GM12872 (cell line): Measurements from ENCODE around the gene ZPBP.
A peak's percentile ranks its signal among the peaks of the same experiment; 100 is the strongest.

Experiments used
- CTCF ChIP-seq: IDR thresholded peaks from 3 replicates; pipeline ENCODE4 v1.5.1; 2011; ENCODE audit warnings: low read depth, mild to moderate bottlenecking, low read length, moderate library complexity; ENCODE audit not compliant: insufficient read depth

ZPBP gene

GRCh38 chr7:50092579-50093491 lies at the start of gene ZPBP:
ZPBP (minus strand) TSS chr7:50093246; CDS start chr7:50093194, 52 bp downstream.
- TF ChIP-seq CTCF: peak; percentile 69

- peak; percentile 66; the same call in 2 of the 3 replicates for TF ChIP-seq CTCF
These were observed 49.5 kb upstream of the ZPBP start for GRCh38 chr7:50142425-50143017.

- TF ChIP-seq CTCF: no peak
These were observed 48.8 kb upstream of the ZPBP start for GRCh38 chr7:50141854-50142253.

- no peak for TF ChIP-seq CTCF
These were observed 48.1 kb upstream of the ZPBP start for GRCh38 chr7:50141131-50141530.

- TF ChIP-seq CTCF: no peak
These were observed 47.6 kb upstream of the ZPBP start for GRCh38 chr7:50140688-50141087.

GRCh38 chr7:50138101-50138500 lies 45.1 kb upstream of the ZPBP start:
- TF ChIP-seq CTCF: no peak

- TF ChIP-seq CTCF: no peak
These were observed 32.7 kb upstream of the ZPBP start for GRCh38 chr7:50125766-50126165.
